HL-60 (cell line): ENCODE measurements around the gene KIF25.

Experiments
- DNase-seq, 2 experiments: peaks; one replicate each; pipeline ENCODE4 v3.0.0-alpha.2; 2010 to 2020; ENCODE audit warnings: low read depth in 1 of 2, low spot score in 1 of 2
- H3K27ac ChIP-seq: fragments of 250-450 bp; sonication (Bioruptor Pico); replicated peaks from 2 replicates; pipeline ENCODE4 v1.5.1; 2020; ENCODE audit warnings: mild to moderate bottlenecking, moderate library complexity
- H3K27me3 ChIP-seq: fragments of 250-450 bp; sonication (Bioruptor Pico); 2 replicates; pipeline ENCODE4 v1.5.1; 2021; ENCODE audit warnings: mild to moderate bottlenecking, moderate library complexity; ENCODE audit not compliant: insufficient read depth, poor library complexity, severe bottlenecking
- H3K4me3 ChIP-seq: replicated peaks from 2 replicates; pipeline ENCODE4 v1.5.1; 2011; ENCODE audit warnings: mild to moderate bottlenecking, control low read depth, low read length; ENCODE audit not compliant: insufficient read depth
- GABPA ChIP-seq: IDR thresholded peaks from 2 replicates; pipeline ENCODE4 v1.6.1; 2012; ENCODE audit warnings: low read depth
- POLR2AphosphoS5 ChIP-seq: IDR thresholded peaks from 2 replicates; pipeline ENCODE4 v1.6.1; 2012; ENCODE audit warnings: low read depth
- SPI1 ChIP-seq: IDR thresholded peaks from 2 replicates; pipeline ENCODE4 v1.6.1; 2012; ENCODE audit warnings: low read depth, mild to moderate bottlenecking, borderline replicate concordance
- TF ChIP-seq, protein P1 (sequence below): IDR thresholded peaks from one replicate; pipeline ENCODE4 v1.5.1; 2011; ENCODE audit warnings: low read length, control low read depth, inconsistent platforms; ENCODE audit not compliant: insufficient read depth
- TF ChIP-seq, protein P2 (sequence below): IDR thresholded peaks from 2 replicates; pipeline ENCODE4 v1.6.1; 2012; ENCODE audit warnings: low read depth; ENCODE audit not compliant: insufficient replicate concordance

KIF25 gene

DNA sequence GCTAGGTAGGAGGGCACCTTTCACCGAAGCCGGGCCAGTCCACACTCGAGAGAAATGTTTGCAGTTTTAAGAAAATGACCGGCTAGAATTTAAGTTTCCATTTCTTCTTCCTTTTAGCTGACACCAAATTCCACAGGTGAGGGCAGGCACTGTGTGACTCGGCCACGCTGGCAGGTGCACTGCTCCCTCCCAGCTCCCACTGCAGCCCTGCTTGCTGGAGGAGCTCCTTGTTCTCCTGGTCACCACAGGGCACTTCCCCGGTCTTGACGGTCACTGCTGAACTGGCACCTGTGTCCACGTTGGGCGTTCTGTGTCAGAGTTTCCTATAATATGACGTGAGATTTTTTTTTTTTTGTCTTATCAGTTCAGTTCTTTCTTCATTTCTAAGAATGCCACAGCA, 3.6 kb upstream of the KIF25 start:
- DNase-seq, result no peak
- TF ChIP-seq, protein P1, sequence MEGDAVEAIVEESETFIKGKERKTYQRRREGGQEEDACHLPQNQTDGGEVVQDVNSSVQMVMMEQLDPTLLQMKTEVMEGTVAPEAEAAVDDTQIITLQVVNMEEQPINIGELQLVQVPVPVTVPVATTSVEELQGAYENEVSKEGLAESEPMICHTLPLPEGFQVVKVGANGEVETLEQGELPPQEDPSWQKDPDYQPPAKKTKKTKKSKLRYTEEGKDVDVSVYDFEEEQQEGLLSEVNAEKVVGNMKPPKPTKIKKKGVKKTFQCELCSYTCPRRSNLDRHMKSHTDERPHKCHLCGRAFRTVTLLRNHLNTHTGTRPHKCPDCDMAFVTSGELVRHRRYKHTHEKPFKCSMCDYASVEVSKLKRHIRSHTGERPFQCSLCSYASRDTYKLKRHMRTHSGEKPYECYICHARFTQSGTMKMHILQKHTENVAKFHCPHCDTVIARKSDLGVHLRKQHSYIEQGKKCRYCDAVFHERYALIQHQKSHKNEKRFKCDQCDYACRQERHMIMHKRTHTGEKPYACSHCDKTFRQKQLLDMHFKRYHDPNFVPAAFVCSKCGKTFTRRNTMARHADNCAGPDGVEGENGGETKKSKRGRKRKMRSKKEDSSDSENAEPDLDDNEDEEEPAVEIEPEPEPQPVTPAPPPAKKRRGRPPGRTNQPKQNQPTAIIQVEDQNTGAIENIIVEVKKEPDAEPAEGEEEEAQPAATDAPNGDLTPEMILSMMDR, result no peak
- TF ChIP-seq GABPA (no peak), SPI1 (no peak), POLR2AphosphoS5 (no peak)
- TF ChIP-seq, protein P2, sequence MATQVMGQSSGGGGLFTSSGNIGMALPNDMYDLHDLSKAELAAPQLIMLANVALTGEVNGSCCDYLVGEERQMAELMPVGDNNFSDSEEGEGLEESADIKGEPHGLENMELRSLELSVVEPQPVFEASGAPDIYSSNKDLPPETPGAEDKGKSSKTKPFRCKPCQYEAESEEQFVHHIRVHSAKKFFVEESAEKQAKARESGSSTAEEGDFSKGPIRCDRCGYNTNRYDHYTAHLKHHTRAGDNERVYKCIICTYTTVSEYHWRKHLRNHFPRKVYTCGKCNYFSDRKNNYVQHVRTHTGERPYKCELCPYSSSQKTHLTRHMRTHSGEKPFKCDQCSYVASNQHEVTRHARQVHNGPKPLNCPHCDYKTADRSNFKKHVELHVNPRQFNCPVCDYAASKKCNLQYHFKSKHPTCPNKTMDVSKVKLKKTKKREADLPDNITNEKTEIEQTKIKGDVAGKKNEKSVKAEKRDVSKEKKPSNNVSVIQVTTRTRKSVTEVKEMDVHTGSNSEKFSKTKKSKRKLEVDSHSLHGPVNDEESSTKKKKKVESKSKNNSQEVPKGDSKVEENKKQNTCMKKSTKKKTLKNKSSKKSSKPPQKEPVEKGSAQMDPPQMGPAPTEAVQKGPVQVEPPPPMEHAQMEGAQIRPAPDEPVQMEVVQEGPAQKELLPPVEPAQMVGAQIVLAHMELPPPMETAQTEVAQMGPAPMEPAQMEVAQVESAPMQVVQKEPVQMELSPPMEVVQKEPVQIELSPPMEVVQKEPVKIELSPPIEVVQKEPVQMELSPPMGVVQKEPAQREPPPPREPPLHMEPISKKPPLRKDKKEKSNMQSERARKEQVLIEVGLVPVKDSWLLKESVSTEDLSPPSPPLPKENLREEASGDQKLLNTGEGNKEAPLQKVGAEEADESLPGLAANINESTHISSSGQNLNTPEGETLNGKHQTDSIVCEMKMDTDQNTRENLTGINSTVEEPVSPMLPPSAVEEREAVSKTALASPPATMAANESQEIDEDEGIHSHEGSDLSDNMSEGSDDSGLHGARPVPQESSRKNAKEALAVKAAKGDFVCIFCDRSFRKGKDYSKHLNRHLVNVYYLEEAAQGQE, result no peak
- Histone ChIP-seq H3K27me3 (no peaks in the 10 kb centered on the region), H3K4me3 (no peak overlapping the region), H3K27ac (no peak overlapping the region)

DNA sequence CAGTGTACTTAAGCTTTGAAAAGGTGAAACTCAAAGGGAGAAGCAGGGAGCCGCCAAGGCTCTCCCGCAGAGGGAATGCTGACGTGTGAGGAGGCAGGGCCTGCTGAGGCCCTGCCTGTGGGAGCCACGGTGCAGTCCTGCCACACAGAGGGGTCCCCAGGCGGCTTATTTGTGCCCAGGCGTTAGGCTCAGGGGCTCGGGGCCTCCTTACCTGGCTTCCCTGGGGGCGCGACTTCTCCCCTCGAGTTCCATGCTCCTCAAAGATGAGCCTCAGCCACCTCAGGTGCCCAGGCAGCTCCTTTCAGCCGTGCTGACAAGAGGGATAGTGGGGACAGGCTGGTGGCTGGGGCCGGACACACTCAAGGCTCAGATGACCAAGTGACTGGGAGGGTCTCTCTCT, 2.2 kb upstream of the KIF25 start:
- Histone ChIP-seq H3K4me3 (no peak overlapping the region), H3K27ac (no peak overlapping the region), H3K27me3 (no peaks in the 10 kb centered on the region)
- TF ChIP-seq, protein P1, result no peak
- TF ChIP-seq GABPA (no peak), SPI1 (no peak), POLR2AphosphoS5 (no peak)
- TF ChIP-seq, protein P2, result no peak
- DNase-seq, result no peak

DNA sequence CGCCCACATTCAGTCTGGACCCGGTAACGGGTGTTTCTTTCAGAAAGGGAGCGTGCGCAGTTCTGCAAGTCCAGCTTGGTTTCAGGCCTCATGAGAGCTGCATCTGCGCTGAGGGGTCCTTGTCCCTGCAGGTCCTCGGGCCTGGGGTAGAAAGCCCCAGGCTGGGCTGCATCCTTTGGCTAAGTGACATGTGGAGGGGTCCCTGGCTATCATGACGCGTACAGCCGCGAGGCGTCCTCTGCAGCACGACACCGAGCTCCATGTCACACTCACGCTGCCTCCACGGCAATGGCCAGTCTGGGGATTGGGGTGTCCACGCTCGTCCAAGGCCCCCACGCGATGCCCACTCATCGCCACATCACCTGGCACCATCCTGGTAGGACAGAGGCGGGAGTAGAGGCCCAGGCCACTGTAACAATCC, 1.7 kb upstream of the KIF25 start:
- TF ChIP-seq, protein P2, result no peak
- TF ChIP-seq, protein P1, result no peak
- TF ChIP-seq GABPA (no peak), POLR2AphosphoS5 (no peak), SPI1 (no peak)
- Histone ChIP-seq H3K4me3 (no peak overlapping the region), H3K27me3 (no peaks in the 10 kb centered on the region), H3K27ac (no peak overlapping the region)
- no peak for DNase-seq
